ENCODE measurements around the gene AGPAT4. TPM values are rescaled to one million over a fixed set of nuclear protein-coding genes. Genes with fewer than 3 reads are reported as not detected.

The AGPAT4 gene
- total RNA-seq, 2 donors from 2014 or later, result 61.0 to 61.1 TPM

- Histone ChIP-seq H3K9ac (ENCODE audit: extremely low read depth, low read length, poor library complexity, severe bottlenecking) (no peak overlapping the region), H3K4me3 (ENCODE audit: low read length) (no peak overlapping the region), H3K36me3 (ENCODE audit: control insufficient read depth, insufficient read depth, low read length) (peaks cover 95% of the 10 kb centered on the region), H3K27ac (ENCODE audit: low read depth, low read length) (no peak overlapping the region), H3K4me1 (ENCODE audit: control insufficient read depth, insufficient read depth, low read length) (no peaks in the 10 kb centered on the region), H3K9me3 (ENCODE audit: control insufficient read depth, low read length) (peaks cover 35% of the 10 kb centered on the region), H3K27me3 (ENCODE audit: control insufficient read depth, insufficient read depth, low read length, poor library complexity, severe bottlenecking) (no peaks in the 10 kb centered on the region)
- Mint-ChIP-seq H3K27ac (no peak overlapping the region), H3K9me3 (peaks cover 15% of the 10 kb centered on the region), H3K27me3 (ENCODE audit: insufficient read depth) (no peaks in the 10 kb centered on the region), H3K4me1 (no peaks in the 10 kb centered on the region), H3K36me3 (ENCODE audit: low read depth) (peaks cover 71% of the 10 kb centered on the region), H3K4me3 (no peak overlapping the region)
- TF ChIP-seq, protein P1, sequence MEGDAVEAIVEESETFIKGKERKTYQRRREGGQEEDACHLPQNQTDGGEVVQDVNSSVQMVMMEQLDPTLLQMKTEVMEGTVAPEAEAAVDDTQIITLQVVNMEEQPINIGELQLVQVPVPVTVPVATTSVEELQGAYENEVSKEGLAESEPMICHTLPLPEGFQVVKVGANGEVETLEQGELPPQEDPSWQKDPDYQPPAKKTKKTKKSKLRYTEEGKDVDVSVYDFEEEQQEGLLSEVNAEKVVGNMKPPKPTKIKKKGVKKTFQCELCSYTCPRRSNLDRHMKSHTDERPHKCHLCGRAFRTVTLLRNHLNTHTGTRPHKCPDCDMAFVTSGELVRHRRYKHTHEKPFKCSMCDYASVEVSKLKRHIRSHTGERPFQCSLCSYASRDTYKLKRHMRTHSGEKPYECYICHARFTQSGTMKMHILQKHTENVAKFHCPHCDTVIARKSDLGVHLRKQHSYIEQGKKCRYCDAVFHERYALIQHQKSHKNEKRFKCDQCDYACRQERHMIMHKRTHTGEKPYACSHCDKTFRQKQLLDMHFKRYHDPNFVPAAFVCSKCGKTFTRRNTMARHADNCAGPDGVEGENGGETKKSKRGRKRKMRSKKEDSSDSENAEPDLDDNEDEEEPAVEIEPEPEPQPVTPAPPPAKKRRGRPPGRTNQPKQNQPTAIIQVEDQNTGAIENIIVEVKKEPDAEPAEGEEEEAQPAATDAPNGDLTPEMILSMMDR (conservative IDR thresholded peaks at IDR 0.05), result no peak
- 97% methylated on average over 2 to 3 of the region's 3 CpGs for WGBS, 2 experiments (ENCODE audit: insufficient coverage in 1 of 2, insufficient read length in 1 of 2)
- DNase-seq, result no peak
These were observed 142.7 kb downstream of the AGPAT4 start for GRCh38 chr6:161130967-161131766.

DNA sequence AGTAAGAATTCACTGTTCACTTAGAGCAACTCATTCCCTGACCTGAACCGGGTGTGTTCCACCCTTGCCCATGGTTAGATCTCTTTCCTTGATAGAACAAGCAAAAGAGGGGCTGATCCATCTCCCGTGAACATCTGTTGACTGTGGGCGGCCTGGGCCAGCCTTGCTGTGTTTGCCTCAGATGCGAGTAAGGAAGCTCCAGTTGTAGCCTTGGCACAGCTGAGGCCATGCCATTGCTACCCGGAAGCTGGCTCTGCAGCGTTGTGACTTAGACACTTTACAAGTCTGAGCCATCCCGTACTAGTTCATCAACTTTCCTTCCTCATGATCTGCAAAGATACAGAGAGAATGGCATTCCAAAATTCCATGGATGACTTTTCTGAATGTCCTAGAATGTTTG, 143.3 kb downstream of the AGPAT4 start:
- Histone ChIP-seq H3K27me3 (ENCODE audit: control insufficient read depth, insufficient read depth, low read length, poor library complexity, severe bottlenecking) (no peaks in the 10 kb centered on the region), H3K4me1 (ENCODE audit: control insufficient read depth, insufficient read depth, low read length) (no peaks in the 10 kb centered on the region), H3K27ac (ENCODE audit: low read depth, low read length) (no peak overlapping the region), H3K36me3 (ENCODE audit: control insufficient read depth, insufficient read depth, low read length) (peaks cover 95% of the 10 kb centered on the region), H3K4me3 (ENCODE audit: low read length) (no peak overlapping the region), H3K9ac (ENCODE audit: extremely low read depth, low read length, poor library complexity, severe bottlenecking) (no peak overlapping the region), H3K9me3 (ENCODE audit: control insufficient read depth, low read length) (peaks cover 41% of the 10 kb centered on the region)
- Mint-ChIP-seq H3K9me3 (peaks cover 21% of the 10 kb centered on the region), H3K36me3 (ENCODE audit: low read depth) (peaks cover 71% of the 10 kb centered on the region), H3K4me1 (no peaks in the 10 kb centered on the region), H3K27ac (no peak overlapping the region), H3K27me3 (ENCODE audit: insufficient read depth) (no peaks in the 10 kb centered on the region), H3K4me3 (no peak overlapping the region)
- TF ChIP-seq, protein P1 (conservative IDR thresholded peaks at IDR 0.05), result no peak
- no peak for DNase-seq
- 92 to 97% methylated on average over 7 of the region's 7 CpGs for WGBS, 2 experiments (ENCODE audit: insufficient coverage in 1 of 2, insufficient read length in 1 of 2)

DNA sequence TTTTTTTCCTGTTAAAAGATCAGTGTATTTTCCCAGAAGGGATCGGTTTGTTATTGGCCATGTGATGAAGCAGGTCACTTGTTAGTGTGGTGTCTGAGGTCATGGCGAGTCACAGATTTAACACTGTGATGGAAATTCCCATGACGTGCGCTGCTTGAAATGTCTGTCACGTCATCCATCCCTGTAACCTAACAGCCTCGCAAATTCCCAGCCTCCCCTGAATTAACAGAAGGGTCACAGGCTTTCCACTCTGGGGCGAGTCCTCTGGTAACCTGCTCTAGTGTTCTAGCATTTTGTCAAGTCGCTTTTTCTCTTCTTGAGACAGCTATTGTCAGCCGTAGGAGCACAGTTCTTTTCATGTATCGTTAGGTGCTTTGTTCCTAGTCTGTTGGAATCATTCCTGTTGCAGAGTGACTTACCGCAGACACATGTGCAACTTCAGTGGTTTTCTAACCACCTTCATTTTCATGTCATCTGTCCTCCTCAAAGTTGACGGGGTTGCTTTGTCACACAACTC, 145.1 kb downstream of the AGPAT4 start:
- Histone ChIP-seq H3K36me3 (ENCODE audit: control insufficient read depth, insufficient read depth, low read length) (peaks cover 89% of the 10 kb centered on the region), H3K9me3 (ENCODE audit: control insufficient read depth, low read length) (peaks cover 59% of the 10 kb centered on the region), H3K27ac (ENCODE audit: low read depth, low read length) (no peak overlapping the region), H3K9ac (ENCODE audit: extremely low read depth, low read length, poor library complexity, severe bottlenecking) (no peak overlapping the region), H3K4me1 (ENCODE audit: control insufficient read depth, insufficient read depth, low read length) (no peaks in the 10 kb centered on the region), H3K27me3 (ENCODE audit: control insufficient read depth, insufficient read depth, low read length, poor library complexity, severe bottlenecking) (no peaks in the 10 kb centered on the region), H3K4me3 (ENCODE audit: low read length) (no peak overlapping the region)
- TF ChIP-seq, protein P1 (conservative IDR thresholded peaks at IDR 0.05), result no peak
- Mint-ChIP-seq H3K27ac (no peak overlapping the region), H3K9me3 (peaks cover 39% of the 10 kb centered on the region), H3K4me1 (no peaks in the 10 kb centered on the region), H3K27me3 (ENCODE audit: insufficient read depth) (no peaks in the 10 kb centered on the region), H3K4me3 (no peak overlapping the region), H3K36me3 (ENCODE audit: low read depth) (peaks cover 74% of the 10 kb centered on the region)
- WGBS, 2 experiments (ENCODE audit: insufficient coverage in 1 of 2, insufficient read length in 1 of 2), result 88 to 90% methylated on average over 11 to 12 of the region's 12 CpGs
- no peak for DNase-seq
